ENCODE data around the gene CTNNA3. TPM values are rescaled to one million over a fixed set of nuclear protein-coding genes. Genes with fewer than 3 reads are reported as not detected.

Gene CTNNA3
- total and polyA plus RNA-seq, 3 donors from 2014 or later: 17.8 to 19.4 (median 18.3) TPM

GRCh38 chr10:66819691-66820090, 876.3 kb downstream of the CTNNA3 start:
- DNase-seq: no peak
- TF ChIP-seq CTCF (IDR thresholded peaks at IDR 0.05): no peak
- TF ChIP-seq POLR2A (IDR thresholded peaks at IDR 0.05): no peak
- H3K36me3 ChIP-seq (ENCODE audit: low read depth, missing control alignments): no peaks in the 10 kb centered on the region
- H3K4me1 ChIP-seq: no peaks in the 10 kb centered on the region
- no peaks in the 10 kb centered on the region for H3K27me3 ChIP-seq
- H3K4me3 ChIP-seq: no peak overlapping the region
- intact Hi-C loops (cut with DNase I; ENCODE audit: low total_unique reads): no loop called here
- no peaks in the 10 kb centered on the region for H3K9me3 ChIP-seq
- no peak overlapping the region for H3K27ac ChIP-seq

- intact Hi-C loops (cut with DNase I; ENCODE audit: low total_unique reads): no loop called here
- TF ChIP-seq POLR2A (IDR thresholded peaks at IDR 0.05) (no peak), CTCF (IDR thresholded peaks at IDR 0.05) (no peak)
- Histone ChIP-seq H3K4me1 (no peaks in the 10 kb centered on the region), H3K27me3 (no peaks in the 10 kb centered on the region), H3K27ac (no peak overlapping the region), H3K9me3 (no peaks in the 10 kb centered on the region), H3K4me3 (no peak overlapping the region), H3K36me3 (ENCODE audit: low read depth, missing control alignments) (no peaks in the 10 kb centered on the region)
- no peak for DNase-seq
- 41 to 46% methylated on average over 2 of the region's 2 CpGs for WGBS, 2 donors
Measured at GRCh38 chr10:66813122-66813521, 882.9 kb downstream of the CTNNA3 start.

GRCh38 chr10:66811211-66811610, 884.8 kb downstream of the CTNNA3 start:
- no peak for DNase-seq
- H3K4me1 ChIP-seq: no peaks in the 10 kb centered on the region
- intact Hi-C loops (cut with DNase I; ENCODE audit: low total_unique reads): no loop called here
- H3K27me3 ChIP-seq: no peaks in the 10 kb centered on the region
- no peak overlapping the region for H3K4me3 ChIP-seq
- no peak overlapping the region for H3K27ac ChIP-seq
- no peaks in the 10 kb centered on the region for H3K9me3 ChIP-seq
- WGBS, 2 donors: 94 to 95% methylated on average over 4 of the region's 4 CpGs
- H3K36me3 ChIP-seq (ENCODE audit: low read depth, missing control alignments): no peaks in the 10 kb centered on the region
- TF ChIP-seq POLR2A (IDR thresholded peaks at IDR 0.05) (no peak), CTCF (IDR thresholded peaks at IDR 0.05) (no peak)

GRCh38 chr10:66809402-66809801, 886.6 kb downstream of the CTNNA3 start:
- Histone ChIP-seq H3K36me3 (ENCODE audit: low read depth, missing control alignments) (no peaks in the 10 kb centered on the region), H3K4me1 (no peaks in the 10 kb centered on the region), H3K4me3 (no peak overlapping the region), H3K27ac (no peak overlapping the region), H3K9me3 (no peaks in the 10 kb centered on the region), H3K27me3 (no peaks in the 10 kb centered on the region)
- no peak for DNase-seq
- 97 to 99% methylated on average over 4 of the region's 4 CpGs for WGBS, 2 donors
- intact Hi-C loops (cut with DNase I; ENCODE audit: low total_unique reads): no loop called here
- TF ChIP-seq CTCF (IDR thresholded peaks at IDR 0.05) (no peak), POLR2A (IDR thresholded peaks at IDR 0.05) (no peak)

GRCh38 chr10:66805612-66806011, 890.4 kb downstream of the CTNNA3 start:
- intact Hi-C loops (cut with DNase I; ENCODE audit: low total_unique reads): no loop called here
- Histone ChIP-seq H3K36me3 (ENCODE audit: low read depth, missing control alignments) (no peaks in the 10 kb centered on the region), H3K4me3 (no peak overlapping the region), H3K27ac (no peak overlapping the region), H3K27me3 (no peaks in the 10 kb centered on the region), H3K4me1 (no peaks in the 10 kb centered on the region), H3K9me3 (no peaks in the 10 kb centered on the region)
- TF ChIP-seq CTCF (IDR thresholded peaks at IDR 0.05): no peak
- no peak for TF ChIP-seq POLR2A (IDR thresholded peaks at IDR 0.05)
- 55 to 56% methylated on average over 1 of the region's 1 CpG for WGBS, 2 donors
- DNase-seq: no peak

All from testis (tissue), 3 donors.